Loucy (cell line): ENCODE results near the gene UNC5B.

Source experiments
- EZH2phosphoT487 ChIP-seq: fragments of 200-600 bp; IDR thresholded peaks from 2 replicates; pipeline ENCODE4 v1.6.1; 2018; ENCODE audit warnings: antibody characterized with exemption, mild to moderate bottlenecking, moderate library complexity, borderline replicate concordance
- TF ChIP-seq, protein P1 (sequence below): fragments of 200-600 bp; sonication (generic); conservative IDR thresholded peaks from 2 replicates; pipeline ENCODE4 v1.5.1; 2014; ENCODE audit warnings: mild to moderate bottlenecking, antibody characterized with exemption, low read length

DNA sequence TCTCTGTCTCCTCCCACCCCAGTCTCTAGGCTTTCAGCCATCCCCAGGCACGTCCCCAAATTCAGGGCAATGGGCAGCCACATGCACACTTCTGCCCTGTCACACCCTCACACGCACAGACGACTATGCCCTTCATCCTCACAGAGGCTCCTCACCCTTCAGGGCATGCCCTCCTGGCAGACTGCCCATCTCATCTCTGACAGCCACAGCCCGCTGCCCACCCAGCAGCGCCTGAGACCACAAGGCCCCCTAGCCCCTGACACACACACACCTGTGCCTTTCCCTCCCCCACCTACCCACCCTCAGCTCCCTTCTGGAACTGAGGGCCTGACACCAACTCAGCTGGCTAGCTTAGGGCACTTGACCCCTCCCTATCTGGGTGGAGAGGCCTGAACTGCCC lies 83.7 kb downstream of the UNC5B start:
- TF ChIP-seq, protein P1, sequence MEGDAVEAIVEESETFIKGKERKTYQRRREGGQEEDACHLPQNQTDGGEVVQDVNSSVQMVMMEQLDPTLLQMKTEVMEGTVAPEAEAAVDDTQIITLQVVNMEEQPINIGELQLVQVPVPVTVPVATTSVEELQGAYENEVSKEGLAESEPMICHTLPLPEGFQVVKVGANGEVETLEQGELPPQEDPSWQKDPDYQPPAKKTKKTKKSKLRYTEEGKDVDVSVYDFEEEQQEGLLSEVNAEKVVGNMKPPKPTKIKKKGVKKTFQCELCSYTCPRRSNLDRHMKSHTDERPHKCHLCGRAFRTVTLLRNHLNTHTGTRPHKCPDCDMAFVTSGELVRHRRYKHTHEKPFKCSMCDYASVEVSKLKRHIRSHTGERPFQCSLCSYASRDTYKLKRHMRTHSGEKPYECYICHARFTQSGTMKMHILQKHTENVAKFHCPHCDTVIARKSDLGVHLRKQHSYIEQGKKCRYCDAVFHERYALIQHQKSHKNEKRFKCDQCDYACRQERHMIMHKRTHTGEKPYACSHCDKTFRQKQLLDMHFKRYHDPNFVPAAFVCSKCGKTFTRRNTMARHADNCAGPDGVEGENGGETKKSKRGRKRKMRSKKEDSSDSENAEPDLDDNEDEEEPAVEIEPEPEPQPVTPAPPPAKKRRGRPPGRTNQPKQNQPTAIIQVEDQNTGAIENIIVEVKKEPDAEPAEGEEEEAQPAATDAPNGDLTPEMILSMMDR = no peak
- TF ChIP-seq EZH2phosphoT487 = no peak
